ENCODE data around the gene IGSF21.

IGSF21 gene

DNA sequence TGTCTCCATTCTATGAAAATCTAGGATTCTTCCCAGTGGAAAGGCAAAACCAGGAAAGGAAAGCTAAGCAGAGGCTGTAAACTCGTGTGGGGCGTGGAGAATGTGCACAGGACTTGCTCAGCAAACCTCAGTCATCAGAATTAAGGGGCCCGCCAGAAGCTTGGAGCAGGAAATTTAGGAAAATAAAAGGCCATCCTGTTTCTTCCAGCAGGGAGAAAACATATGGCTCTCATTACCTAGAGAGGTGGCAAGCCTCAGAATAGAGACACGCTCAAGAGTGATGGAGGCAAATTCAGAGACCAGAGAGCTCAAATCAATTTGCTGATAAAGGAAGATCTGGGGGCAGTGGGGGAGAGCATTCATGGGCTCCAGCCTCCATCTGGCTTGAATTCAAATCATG is 221.2 kb downstream of the IGSF21 start:
- no peak for DNase-seq (ENCODE audit: low spot score)

DNA sequence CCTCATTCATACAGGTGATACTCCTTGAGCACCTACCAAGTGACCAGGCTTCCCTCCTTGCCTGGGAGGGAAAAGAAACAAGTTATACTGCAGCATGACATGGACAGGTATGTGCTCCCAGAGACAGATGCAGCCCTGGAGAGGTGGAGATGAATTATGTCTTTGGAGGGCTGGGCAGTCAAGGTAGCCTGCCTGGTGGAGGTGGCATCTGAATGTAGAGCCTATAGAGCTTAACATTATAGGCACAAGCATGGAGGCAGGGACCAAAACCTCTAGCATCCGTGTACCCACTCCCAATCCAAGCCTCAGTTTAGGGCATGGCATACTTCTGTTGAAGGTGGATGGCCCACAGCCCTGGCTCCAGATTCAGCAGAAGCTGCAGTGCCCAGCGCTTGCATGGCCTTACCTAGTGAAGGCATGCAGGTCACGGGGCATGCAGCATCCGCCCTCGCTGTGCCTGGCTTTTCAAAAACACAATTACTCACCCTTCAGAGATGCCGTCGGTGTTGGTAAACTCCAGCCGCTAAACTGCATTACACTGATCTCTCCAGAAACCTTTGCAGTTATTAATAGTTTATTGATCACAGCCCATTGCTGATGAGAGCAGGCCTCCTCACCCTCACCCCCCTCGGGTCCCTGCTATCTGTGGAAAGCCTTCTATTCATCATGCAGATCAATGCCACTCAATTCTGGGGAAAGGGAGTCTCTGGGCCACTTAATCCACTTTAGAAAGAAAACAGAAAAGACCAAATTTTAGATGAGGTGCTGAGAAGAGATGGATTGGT is 222.1 kb downstream of the IGSF21 start:
- DNase-seq (ENCODE audit: low spot score) = no peak

DNA sequence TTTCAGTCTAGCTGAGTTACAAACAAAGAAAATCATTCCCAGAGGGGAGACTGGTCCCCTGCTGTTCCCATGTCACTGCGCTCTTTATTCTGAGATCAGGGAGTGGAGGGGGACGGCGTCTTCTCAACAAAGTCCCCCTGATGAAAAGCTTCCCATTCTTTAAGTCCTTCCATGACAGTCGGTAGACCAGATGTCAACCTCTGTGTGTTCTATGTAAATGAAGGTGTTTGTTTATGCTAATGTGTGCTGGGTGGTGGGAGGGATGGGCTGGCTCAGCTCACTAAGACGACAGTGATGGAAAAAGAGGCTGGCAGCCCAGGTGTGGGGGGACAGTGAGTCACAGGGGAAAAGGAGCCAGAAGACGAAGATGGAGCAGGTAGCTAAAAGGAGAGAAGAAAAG is 225.0 kb downstream of the IGSF21 start:
- DNase-seq (ENCODE audit: low spot score) = no peak

DNA sequence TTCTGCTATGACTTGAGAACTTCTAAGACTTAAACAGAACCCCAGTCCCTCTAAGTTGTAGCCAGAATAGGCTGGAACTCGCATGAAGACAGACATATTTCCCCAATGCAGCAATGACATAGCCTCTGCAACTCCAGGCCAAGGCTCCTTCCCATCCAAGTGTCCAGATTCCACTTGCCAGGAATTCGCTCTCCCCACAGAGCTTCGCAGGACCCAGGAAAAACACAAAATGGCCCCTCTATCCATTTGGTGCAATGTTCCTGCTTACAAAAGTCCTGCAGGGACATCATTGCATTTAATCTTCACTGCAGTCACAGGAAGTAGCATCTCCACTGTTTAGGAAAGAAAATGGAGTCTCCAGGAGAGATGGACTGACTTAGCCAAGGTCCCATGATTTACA is 225.6 kb downstream of the IGSF21 start:
- DNase-seq (ENCODE audit: low spot score) = no peak

DNA sequence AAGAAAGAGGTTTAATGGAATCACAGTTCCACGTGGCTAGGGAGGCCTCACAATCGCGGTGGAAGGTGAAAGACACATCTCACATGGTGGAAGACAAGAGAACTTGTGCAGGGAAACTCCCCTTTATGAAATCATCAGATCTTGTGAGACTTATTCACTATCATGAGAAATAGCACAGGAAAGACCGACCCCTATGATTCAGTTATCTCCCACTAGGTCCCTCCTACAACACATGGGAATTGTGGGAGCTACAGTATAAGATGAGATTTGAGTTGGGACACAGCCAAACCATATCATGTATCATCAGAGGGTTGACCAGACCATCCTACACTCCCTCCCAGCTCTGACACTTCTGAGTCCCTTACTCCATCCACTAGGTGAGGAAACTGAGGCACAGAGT is 229.2 kb downstream of the IGSF21 start:
- DNase-seq (ENCODE audit: low spot score) = no peak

DNA sequence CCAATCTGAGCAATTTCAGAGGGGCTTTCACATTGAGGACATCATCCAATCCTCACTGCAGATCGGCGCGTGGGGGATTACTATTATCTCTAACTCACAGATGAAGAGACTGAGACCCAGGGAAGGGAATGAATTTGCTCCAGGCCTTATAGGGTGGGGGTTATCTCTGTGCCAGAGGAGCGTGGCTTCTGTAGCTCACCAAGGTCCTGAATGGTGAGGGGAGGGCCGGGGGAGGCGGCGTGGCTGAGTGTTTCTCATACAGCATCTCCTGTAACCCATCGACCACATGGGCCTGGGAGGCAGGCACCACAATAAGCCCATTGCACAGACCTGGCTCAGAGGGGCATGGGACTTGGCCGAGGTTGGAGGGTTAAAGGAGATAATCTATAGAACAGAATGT is 230.2 kb downstream of the IGSF21 start:
- no peak for DNase-seq (ENCODE audit: low spot score)

DNA sequence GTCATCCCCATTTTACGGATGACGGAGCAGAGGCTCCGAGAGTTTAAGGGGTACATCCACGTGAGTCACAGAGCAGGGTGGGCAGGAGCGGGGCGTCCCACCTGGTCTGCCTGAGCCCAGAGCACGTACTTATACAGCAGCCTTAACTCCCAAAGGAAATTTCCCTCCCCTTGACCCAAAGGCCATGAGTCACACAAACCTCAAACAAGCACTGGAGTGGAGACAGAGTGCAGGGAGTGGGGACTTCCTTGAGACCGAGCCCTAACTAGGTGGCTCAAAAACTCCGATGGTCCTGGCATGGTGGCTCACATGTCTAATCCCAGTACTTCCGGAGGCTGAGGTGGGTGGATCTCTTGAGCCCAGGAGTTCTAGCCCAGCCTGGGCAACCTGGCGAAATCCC is 231.6 kb downstream of the IGSF21 start:
- no peak for DNase-seq (ENCODE audit: low spot score)

DNA sequence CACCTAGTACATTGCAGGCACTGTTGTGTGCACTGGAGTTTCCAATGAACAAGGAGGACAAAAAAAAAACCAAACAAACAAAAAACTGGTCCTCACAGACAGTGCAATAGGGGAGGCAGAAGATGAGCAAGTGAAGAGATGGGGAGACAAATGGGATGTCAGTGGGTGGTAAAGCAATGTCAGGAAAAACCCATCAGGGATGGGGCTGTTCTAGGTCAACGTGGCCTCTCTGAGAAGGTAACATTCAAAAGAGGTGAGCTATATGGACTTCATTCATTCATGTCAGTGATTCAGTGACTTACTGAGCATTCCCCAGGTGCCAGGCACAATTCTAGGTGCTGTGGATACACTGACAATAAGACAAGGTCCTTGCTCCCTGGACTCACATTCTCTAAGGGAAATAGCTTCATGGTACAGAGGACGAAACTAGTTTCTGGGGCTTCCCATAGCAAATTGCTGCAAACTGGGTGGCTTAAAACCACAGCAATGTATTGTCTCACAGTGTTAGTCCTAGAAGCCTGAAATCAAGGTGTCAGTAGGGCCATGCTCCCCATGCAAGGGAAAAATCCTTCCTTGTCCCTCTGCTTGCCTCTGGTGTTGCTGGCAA is 232.7 kb downstream of the IGSF21 start:
- DNase-seq (ENCODE audit: low spot score) = no peak

DNA sequence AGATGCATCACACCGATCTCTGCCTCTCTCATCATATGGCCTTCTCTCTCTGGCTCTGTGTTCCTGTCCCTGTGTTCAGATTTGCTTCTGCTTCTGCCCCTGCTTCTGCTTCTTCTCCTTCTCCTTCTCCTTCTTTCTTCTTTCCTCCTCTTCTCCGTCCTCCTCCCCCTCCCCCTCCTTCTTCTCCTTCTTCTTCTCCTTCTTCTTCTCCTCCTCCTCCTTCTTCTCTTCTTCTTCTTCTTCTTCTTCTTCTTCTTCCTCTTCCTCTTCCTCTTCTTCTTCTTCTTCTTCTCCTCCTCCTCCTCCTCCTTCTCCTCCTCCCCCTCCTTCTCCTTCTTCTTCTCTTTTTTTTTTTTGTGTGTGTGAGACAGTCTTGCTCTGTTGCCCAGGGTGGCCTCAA is 233.2 kb downstream of the IGSF21 start:
- no peak for DNase-seq (ENCODE audit: low spot score)

DNA sequence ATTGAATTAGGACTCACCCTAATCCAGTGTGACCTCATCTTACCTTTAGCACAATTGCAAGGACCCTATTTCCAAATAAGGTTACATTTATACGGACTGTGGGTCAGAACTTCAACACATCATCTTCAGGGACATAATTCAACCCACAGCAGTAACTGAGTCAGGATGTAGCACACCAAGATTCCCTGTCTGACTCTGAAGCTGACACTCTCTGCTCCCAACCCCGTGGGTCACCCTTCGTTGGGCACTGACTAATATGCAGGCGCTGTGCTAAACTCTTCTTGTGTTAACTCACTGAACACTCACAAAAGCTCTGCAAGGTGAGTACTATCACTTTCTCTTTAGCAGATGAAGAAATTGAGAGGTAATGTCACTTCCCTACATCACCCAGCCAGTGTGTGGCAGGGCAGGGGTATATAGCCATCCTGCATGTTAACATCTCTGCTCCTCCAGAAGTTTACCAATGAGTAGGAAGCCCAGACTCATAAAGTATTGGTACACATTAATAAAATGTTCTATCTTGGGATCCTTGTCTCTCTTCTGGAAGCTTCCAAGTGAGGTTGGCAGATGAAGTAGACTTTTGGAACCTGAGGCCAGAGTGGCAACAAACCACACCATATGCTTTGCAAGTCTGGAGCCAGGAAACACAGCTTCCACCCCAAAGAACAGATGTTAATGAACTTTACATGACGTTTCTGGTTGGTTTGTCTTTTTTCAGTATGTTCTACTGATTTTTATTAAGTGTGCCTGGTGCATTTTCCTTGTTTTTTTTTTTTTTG is 233.9 kb downstream of the IGSF21 start:
- DNase-seq (ENCODE audit: low spot score) = no peak

DNA sequence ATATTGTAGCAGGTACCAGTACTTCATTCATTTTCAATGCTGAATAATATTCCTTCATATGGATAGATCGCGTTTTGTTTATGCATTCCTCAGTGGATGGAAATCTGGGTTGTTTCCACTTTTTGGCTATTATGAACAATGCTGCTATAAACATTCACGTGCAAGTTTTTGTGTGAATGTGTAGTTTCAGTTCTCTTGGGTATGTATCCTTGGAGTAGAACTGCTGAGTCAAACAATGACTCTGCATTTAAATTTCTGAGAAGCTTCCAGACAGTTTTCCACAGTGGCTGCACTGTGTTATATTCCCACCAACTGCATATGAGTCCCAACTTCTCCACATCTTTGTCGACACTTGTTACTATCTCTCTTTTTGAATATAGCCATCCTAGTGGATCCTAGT is 235.1 kb downstream of the IGSF21 start:
- DNase-seq (ENCODE audit: low spot score) = no peak

DNA sequence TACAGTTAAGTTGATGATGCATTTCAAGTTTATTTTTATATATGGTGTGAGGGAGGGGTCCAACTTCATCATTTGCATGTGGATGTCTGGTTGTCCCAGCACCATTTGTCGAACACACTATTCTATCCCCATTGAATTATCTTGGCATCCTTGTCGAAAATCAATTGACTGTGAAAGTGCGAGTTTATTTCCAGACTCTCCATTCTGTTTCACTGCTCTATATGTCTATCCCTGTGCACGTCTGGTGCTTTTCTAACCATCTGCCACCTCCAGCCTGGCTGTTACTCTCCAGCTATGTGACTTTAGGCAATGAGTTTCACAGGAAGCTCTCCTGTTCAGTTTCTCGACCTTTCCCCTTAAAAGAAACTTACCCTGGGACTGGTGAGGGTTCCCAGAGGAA is 236.0 kb downstream of the IGSF21 start:
- DNase-seq (ENCODE audit: low spot score) = no peak

DNA sequence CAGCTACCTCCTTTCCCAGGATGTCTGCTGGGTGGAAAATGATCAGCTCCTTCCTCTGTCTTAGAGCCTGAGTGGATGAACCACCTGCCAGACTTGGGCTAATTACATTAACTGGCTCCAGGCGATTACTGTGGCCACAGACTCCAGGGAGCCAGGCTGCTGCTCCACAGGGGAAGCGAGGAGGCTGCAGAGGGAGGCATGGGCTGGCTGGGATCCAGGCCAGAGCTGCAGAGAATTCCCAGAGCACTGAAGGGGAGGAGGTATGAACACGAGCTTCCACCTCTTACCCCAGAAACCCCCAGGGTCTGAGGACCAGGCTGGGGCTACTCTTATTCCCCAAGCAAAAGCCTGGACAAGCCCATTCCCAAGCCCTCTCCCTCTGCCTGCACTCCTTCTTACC is 237.2 kb downstream of the IGSF21 start:
- no peak for DNase-seq (ENCODE audit: low spot score)

DNA sequence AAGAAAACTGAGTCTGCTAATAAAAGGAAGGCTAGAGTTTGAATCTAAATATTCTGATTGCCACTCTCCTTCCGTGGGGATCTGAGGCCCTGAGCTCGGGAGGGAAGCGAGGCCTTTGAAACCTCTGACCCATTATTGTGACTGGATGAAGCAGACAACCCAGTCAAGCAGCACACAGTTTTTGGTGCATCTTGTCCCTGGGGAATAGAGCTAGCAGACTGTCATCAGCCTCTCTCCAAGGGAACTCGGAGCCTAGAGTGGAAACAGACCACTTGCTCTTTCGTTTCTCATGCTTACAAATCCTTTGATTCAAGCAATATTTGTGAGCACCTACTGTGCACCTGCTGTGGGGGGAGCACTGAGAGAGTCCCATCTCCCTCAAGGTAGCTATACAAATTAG is 240.0 kb downstream of the IGSF21 start:
- DNase-seq (ENCODE audit: low spot score) = no peak

DNA sequence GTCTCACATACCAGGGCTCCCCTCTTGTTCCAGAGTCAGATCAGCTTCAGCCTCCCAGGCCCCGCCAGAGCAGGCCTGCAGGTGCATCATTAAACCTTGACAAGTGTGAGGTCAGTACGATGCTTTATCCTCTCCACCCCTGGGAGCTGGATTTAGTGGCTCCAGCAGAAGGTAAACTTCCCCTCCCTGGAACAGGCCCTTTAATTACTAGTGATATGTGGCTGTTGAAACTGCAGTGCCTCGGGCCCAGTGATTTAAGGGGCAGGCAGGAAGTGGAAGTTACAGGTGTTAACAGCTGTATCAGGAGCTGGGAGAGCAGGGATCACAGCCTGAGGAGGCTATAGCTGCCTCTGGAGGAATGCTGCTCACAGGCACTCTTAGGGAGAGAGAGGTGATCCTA is 240.8 kb downstream of the IGSF21 start:
- no peak for DNase-seq (ENCODE audit: low spot score)

DNA sequence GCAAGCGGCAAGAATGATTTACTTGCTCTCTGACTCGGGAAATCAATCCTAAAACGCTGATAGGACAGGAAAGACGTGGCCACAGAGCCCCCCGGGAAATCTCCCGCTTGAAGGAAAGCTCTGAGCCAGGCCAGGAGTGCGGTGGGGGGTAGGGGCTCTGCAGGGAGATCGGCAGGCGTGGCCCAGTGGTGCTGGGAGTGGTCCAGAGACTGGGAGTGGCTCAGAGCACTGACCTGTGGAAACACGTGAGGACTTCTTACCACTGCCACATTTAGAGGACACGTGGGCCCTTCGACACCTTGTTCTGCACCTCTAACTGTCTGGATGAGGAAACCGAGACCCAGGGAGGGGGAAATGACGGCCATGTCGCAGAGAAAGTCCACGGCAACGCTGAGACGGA is 243.1 kb downstream of the IGSF21 start:
- no peak for DNase-seq (ENCODE audit: low spot score)

DNA sequence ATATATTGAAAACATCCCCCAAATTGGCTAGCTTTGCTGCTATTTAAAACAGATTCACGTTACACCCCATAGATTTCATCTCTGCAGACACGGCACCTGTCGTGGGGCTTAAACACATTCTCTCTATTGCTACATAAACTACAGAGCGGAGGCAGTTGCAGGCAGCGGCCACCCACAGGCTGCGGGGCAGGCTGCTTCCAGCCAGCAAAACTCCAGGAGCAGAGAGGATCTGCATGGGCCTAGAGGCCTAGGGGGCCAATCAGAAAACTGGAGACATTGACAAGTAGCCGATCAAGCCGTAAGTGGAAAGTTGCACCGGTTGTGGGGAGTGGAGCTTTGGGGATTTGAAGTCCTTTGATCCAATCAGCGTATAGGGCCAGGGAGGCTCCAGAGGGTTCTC is 244.1 kb downstream of the IGSF21 start:
- no peak for DNase-seq (ENCODE audit: low spot score)

DNA sequence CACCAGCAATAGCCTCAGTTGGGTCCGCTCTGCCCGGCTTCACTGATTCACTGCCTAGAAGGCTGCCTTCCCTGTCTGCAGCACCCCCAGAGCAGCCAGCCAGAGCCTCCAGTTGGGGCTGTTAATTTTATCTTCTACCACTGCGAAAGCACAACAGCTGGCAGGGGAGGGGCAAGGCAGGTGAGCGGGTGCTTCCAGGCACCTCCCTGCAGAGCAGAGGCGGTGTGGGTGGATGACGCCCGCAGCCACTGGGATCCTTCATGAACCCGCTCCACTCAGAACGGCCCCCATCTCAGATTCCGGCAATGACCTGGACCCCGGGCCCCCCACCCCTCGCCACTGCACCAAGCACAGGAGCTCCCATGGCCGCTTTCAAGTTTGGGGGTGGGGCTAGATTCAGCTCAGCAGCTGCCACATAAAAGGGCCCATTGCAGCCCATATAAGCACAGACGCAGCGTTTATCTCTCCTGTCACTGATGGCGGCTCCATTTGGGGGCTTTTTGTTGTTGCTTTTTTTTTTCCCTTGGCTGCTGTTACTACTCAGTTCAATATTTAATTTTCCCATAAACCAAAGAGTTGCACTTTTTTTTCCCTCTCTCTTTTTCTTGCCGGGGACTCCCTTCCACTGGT is 245.2 kb downstream of the IGSF21 start:
- DNase-seq (ENCODE audit: low spot score) = no peak

DNA sequence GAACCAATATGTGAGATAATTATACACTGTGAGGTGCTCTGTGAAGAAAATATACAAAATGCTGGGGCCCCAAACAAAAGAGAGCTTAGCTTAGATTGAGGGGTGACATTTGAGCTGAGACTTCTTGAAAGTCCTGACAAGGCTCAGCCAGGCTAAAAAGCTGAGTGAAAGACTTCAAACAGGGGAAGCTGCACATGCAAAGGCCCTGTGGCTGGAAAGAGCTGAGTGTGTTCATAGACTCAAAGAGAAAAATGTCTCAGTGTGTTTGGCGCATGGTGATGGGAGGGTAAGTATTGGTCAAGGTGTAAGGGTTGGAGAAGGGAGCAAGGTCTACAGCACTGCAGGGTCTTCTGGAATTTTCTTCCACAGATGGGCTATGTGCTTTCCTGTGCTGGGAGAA is 245.9 kb downstream of the IGSF21 start:
- no peak for DNase-seq (ENCODE audit: low spot score)

DNA sequence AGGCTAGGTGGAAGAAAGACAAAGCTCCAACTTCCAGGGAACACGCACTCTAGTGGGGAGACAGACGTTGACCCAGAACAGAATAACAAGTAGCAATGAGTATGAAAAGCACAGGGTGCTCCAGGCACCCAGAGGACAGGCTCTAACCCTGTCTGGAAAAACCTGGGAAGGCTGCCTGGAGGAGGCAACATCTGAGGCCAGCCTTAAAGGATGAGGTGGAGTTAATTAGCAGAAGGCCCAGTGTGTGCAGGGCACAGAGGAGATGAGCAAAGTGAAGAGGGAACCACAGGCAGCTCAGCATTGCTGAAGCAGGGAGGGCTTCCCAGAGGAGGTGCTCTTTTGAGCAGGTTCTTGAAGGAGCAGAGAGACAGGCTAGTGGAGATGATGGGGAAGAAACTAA is 246.4 kb downstream of the IGSF21 start:
- no peak for DNase-seq (ENCODE audit: low spot score)

DNA sequence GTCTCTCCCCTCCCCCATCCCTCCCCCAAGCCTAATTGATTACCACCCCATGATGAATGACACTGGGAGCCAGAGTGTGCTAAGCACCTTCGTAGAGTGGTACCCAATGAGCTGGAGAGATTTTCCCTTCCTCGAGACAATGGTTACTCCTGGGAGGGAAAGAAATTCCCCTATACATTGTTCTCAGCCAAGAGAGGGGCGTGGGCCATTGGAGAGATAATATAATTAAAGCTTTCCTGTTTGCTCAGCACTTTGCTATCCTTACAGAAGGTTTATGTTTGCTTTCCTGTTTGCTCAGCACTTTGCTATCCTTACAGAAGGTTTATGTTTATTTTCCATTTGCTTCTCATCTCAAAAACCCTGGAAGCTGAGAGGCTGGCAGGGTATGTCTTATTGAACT is 247.0 kb downstream of the IGSF21 start:
- no peak for DNase-seq (ENCODE audit: low spot score)

DNA sequence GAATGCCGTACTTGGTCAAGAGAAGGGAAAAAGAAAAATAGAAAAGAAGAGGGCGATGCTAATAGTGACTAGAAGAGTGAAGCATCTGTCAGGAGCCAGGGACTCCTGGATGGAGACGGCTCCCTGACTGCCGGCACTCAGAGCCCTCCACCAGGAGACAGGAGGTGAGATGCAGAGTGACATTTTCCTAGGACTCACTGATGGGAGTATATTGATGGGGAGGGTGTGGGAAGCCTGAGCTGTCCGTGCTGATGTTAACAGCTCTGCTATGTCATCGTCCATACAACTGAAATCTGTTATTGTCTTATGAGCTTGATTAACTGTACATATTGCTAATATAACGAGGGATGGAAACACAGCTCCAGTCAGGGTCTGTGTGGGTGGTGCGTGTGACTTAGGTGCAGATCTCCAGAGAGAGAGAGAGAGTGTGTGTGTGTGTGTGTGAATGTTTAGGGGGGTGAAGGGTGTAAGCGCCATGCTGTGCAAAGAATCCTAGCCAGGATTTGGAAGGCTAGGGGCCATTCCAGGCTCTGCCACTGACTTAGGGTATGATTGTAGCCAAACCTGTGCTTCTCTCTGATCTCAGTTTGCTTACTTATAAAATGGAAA is 250.1 kb downstream of the IGSF21 start:
- DNase-seq (ENCODE audit: low spot score) = no peak

All from hematopoietic multipotent progenitor cell treated with erythropoietin and hydrocortisone succinate and interleukin-3 and kit ligand, for 17 days (in vitro differentiated cells).